Hematopoietic multipotent progenitor cell treated with erythropoietin and hydrocortisone succinate and interleukin-3 and kit ligand, for 17 days (in vitro differentiated cells): Measurements from ENCODE around the gene GRIP1.

ENCODE experiments used
- DNase-seq: peaks from one replicate; pipeline ENCODE4 v3.0.0-alpha.2; 2015; ENCODE audit warnings: low spot score

Gene GRIP1, protein sequence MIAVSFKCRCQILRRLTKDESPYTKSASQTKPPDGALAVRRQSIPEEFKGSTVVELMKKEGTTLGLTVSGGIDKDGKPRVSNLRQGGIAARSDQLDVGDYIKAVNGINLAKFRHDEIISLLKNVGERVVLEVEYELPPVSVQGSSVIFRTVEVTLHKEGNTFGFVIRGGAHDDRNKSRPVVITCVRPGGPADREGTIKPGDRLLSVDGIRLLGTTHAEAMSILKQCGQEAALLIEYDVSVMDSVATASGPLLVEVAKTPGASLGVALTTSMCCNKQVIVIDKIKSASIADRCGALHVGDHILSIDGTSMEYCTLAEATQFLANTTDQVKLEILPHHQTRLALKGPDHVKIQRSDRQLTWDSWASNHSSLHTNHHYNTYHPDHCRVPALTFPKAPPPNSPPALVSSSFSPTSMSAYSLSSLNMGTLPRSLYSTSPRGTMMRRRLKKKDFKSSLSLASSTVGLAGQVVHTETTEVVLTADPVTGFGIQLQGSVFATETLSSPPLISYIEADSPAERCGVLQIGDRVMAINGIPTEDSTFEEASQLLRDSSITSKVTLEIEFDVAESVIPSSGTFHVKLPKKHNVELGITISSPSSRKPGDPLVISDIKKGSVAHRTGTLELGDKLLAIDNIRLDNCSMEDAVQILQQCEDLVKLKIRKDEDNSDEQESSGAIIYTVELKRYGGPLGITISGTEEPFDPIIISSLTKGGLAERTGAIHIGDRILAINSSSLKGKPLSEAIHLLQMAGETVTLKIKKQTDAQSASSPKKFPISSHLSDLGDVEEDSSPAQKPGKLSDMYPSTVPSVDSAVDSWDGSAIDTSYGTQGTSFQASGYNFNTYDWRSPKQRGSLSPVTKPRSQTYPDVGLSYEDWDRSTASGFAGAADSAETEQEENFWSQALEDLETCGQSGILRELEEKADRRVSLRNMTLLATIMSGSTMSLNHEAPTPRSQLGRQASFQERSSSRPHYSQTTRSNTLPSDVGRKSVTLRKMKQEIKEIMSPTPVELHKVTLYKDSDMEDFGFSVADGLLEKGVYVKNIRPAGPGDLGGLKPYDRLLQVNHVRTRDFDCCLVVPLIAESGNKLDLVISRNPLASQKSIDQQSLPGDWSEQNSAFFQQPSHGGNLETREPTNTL

DNA sequence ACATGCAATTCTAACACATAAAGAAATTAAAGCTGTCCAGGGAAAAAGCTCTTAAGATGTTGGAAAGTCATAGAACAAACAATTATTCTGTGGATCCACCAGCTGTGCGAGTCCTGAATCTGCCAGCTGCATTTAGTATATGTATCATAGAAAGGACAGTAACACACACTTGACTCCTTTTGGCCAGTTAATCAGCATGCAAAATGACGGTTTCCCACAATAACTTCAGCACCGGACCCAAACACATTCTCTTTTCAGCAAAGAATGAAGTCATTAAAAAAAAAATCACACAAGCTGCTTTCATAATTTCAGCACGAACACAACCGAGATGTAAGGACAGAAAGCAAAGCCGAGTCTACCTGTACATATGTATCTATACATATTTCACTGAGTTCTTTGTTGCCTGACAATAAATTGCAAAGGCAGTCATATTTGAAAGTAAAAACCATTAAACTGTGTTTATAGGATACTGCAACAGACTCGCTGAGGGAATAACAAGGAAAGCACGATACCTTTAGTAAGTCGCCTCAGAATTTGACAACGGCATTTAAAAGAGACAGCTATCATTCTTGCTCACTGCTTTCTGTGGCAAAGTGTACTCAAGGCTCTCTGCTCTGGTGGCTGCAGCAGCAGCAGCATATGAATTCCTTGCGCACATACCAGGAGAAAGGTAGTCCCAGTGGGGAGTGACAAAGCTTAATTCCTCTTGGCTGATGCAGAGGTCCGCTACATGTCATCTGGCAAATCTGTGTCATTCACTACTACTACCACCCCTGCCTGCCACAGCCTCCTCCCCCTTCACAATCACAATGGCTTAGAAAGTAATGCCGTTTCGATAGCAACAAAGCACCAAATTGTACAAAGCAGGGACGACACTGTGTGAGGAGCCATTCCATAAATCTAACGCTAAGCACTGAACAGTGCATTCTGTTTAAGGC lies at the start of gene GRIP1:
Gene GRIP1 (minus strand): TSS at position 739 of the 938 bp plus-strand sequence. CDS start 172 bp downstream, at position 567.
- no peak for DNase-seq

DNA sequence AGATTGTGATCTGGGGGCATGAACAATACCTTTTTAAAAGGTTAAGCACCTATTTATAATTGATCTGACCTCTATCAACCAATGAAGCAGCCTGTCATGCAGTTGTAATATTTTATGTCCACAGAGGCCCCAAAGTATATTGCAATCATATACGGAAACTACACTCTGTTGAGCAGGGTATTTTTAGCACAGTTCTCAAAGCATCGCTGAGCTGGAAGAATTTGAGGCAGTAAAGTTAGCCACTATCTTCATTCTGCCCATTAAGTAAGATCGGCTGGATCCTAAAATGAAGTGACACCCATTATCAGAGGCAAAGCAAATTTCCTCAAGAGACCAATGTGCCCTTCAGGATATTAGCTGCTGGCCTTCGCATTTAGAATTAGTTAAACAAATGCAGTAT lies 47.7 kb upstream of the GRIP1 start:
- no peak for DNase-seq

DNA sequence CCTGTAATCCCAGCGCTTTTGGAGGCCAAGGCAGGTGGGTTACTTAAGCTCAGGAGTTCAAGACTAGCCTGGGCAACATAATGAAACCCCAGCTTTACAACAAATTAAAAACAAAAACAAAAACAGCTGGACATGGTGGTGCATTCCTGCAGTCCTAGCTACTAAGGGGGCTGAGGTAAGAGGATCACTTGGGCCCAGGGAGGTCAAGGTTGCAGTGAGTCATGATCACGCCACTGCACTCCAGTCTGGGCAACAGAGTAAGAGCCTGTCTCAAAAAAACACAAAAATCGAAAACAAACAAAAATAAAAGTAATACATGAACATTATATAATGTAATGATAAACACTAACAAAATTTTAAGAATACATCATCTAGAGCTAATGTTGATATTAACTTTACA lies 46.2 kb upstream of the GRIP1 start:
- no peak for DNase-seq

DNA sequence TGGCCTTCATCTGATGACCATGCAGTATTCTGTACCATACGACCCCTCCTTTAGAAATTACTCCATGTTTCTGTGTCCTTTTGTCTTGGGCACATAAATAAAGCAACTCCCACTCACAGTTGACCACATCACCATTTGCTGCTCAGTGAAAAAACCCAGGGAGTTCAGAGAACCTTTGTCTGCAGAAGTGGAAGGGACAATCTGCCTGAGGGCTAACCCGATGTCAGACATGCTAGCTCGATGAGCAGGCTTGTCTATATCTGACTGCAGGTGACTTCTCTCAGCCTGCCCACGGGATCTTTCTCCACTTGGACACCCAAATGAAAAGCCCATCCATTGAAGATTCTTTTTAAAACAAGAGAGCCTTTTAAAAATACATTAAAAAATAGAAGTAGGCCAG lies 45.7 kb upstream of the GRIP1 start:
- no peak for DNase-seq

DNA sequence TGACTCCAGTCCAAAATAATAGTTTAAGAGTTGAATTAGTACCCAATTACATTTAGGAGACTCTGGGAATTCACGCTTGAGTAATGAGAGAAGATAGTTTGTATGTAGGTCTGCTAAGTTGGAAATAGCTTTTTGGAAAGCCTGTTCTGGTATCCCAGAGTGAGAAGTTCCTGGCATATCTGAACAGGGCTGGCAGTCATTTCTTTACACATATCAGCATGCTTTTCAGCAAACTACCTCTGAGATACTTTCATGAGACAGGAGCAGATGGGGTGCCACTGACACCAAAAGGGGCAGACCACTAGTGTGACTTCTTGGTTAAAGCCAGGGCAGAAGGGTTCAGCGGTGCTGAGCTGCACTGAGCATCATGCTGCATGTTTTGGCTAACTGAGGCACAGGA lies 45.1 kb upstream of the GRIP1 start:
- no peak for DNase-seq

DNA sequence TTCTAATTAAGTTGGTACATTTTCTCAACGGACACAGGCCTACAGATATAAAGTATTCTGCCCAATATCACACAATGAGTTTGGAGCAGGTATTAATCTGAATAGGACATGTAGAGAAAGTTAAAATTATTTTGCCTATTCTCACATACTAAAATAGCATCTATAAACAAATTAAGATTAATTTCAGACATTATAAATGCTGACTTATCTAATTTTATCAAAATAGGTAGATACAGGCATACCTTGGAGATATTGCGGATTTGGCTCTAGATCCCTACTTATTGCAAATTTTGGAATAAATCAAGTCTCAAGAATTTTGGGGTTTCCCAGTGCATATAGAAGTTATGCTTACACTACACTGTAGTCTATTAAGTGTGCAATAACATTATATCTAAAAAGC lies 41.0 kb upstream of the GRIP1 start:
- no peak for DNase-seq

DNA sequence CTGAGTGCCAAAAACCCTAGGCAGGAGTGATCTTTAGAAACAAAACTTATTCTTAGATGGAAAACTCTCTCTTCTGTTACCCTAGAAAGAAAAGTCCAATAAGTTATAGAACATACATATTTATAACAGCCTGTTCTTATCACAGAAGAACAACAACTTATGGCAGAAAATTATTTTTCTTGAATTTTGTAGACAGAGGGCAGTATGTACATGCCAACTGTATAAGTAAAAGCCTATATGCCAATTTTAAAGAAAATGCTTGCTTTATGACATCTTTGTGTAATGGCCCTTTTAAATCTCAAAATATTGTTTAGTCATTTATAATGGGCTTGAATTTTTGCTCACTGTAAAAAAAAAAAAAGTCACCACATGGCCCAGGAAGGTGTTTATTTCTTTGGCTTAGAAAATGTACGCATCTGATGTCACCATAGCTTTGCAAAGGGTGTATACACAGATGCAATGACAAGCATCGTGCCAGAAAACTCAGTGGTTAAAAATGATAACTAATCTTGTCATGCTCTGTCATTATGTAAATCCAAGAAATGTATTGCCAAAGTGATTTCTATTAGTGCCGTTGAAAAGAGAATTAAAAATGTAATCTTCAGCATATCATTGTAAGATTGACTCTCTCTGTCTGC lies 38.3 kb upstream of the GRIP1 start:
- DNase-seq = no peak

DNA sequence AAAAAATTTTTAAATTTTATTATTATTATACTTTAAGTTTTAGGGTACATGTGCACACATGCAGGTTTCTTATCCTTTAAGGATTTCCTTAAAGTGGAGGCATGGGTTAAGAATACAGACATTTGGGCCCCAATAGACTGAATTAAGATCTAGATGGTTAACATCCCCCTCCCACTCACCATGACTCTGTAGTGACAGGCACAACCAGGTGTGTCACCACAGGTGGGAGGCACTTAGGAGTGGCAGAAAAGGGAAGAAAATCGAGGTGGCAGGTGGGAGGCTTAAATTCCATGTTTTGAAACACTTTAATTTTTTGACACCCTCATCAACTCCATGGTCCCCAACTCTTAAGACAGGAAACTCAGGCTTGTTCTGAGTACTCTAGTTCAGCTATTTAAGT lies 37.6 kb upstream of the GRIP1 start:
- no peak for DNase-seq

DNA sequence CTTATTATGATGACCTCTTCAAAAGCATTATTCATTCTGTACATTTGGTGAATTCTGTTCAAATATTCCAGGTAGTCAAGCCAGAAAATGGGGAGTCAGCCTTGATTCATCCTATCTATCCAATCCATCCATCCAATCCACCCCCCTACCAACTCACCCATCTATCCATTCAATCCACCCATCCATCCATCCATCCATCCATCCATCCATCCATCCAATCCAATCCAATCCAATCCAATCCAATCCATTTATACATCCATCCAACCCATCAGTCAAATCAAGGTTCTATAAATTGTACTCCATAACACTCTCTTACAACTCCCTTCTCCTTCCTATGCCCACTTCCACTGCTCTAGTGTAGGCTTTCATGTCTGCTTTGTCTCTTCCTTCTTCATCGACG lies 35.8 kb upstream of the GRIP1 start:
- no peak for DNase-seq

DNA sequence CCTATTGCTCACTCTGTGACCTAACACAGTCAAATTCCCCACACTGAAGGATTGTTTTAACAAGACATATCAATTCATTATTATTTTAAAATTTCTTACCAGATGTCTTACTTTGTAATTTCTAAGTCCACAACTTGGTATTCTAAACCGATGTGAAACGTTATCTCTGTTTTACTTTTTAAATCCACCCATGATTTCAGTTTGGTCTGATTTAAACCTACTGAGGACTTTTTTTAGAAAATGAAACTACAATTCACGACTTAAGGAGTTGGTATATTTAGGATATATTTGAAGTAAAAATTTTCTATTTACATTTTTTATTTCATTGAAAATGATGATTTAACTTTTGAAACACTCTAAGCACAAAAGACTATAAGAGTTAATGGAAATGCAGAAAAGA lies 35.1 kb upstream of the GRIP1 start:
- DNase-seq = no peak

DNA sequence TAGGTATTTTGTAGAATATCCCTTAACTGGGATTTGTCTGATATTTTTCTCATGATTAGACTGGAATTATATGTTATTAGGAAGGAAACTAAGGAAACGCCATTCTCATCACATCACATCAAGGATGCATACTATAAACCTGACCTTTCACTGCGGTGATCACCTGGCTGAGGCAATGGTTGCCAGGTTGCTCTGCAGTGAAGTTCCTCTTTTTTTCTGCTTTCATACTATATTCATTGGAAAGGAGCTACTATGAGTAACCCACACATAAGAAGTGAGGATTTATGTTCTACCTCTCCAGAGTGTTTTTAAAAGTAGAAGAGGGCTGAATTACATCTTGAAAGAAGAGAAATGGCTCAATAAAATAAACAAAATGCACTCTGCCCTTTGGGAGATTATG lies 31.0 kb upstream of the GRIP1 start:
- no peak for DNase-seq

DNA sequence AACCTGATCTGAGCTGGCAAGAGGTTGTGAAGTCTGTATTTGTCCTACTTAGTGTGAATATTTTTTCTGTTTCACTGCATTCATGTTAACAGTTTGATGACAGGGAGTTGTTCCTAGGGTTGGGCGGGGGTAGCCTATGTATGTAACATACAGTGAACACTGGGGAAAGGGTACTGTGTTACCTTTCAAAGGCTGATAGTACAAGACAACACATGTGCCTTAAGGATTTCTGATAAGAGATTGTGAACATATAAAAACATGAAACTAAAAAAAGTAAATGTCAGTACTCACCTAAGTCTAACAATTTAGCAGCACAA lies 30.5 kb upstream of the GRIP1 start:
- no peak for DNase-seq

DNA sequence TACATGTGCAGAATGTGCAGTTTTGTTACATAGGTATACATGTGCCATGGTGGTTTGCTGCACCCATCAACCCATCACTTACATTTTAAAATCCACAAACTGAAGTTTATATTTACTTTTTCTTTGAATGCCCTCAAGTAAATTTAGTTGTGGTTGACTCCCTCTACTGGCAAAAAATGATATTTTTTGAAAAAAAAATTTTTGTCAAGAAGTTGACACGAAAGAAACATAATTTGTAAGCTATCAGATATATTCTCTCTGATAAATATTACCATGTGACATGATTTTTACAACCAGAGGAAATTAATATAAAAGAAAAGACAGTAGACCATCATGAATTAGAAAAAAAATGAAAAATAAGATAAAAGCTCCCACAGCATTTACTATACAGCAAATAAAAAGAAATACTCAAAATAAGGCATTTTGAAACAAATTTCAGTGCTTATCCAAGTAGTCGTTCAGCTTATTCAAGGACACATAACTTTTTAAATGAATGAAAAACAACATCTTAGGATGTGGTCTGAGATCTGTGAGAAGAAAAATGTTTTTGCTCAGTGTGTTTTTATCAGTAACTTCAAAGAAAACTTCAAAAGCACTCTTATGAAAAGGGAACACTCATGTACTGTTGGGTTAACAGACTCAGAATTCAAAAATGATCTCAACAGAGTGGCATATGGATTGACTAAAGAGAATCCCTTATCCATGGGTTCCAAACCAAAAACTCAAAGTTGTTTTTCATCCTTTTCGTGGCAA lies 30.0 kb upstream of the GRIP1 start:
- DNase-seq = no peak

DNA sequence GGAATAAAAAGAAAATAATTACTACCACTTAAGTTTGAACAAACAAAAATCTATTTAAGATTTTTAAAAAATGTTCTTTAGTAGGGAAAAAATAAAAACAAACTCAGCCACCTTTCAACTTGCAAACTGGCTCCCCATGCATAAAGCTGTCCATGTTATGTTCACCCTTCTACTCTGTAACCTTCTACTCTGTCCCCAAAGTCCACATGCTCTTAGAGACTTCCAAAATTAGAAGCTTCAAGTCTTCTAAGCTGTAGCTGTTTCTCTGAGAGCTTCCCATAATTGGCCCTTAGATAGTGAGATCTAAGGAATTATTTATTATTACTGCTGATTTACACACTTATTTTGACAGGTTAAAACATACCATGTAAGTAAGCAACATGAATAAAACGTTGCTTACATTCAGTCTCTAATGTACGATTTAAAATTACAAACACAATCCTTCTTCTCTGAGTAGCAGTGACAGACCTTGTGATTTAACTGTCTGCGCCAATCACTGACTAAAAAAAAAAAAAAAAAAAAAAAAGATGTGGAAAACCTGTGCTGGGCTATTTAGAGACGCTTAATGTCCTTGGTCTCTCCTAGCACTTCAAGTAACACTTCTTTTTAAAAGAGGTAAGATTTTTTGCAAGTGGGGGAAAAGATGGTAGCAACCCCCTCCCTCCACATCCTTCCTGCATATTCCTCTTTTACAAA lies 28.3 kb upstream of the GRIP1 start:
- DNase-seq = no peak

DNA sequence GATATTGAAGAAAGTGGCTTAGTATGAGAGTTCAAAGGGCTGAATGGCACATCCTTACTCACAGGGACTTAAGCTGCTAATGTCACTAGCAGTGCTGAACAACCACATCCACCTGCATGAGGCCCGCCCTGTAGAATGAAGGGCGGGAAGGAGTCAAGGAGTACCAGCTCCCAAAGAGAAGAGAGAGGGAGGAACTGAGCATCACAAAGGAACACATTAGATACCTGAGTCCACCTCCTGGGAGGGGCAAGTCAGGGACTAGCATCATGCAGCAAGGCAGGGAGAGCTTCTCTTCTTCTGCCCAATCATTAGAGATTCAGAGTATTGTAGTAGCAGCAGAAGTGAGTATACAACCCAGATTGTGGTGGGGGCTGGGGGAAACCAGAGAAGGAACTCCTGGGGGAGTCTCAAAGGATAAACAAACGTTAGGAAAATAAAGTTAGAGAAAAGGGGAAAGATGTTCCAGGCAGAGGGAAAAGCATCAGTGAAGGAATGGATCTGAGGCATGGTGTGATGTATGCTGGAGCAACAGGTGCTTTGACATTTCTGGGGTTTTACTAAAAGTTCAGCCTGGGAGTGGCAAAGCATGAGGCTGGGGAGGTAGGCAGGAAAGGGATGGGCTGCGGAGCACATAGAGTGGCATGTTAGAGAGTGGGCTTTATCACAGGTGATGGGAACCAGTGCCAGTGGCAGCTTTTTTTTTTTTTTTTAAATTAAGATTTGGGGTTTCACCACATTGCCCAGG lies 21.0 kb upstream of the GRIP1 start:
- no peak for DNase-seq

DNA sequence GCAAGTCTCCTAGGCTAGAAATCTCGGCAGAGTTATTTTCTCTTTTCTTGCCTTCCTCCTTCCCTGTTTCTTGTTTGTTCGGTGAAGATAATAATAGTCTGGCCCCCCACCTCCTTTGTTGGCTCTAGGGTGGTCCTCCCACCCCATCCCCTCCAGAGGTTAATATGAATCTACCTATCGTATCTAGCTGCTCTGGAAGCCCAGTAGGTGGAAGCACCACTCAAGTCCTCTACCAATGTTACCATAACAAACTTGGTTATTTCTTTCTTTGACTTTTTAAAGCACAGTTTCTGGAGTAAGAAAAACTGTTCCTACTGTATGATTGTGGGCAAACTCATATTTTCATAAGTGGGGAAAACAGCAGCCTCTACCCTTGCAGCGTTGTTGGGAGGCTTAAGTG lies 19.7 kb upstream of the GRIP1 start:
- DNase-seq = no peak

DNA sequence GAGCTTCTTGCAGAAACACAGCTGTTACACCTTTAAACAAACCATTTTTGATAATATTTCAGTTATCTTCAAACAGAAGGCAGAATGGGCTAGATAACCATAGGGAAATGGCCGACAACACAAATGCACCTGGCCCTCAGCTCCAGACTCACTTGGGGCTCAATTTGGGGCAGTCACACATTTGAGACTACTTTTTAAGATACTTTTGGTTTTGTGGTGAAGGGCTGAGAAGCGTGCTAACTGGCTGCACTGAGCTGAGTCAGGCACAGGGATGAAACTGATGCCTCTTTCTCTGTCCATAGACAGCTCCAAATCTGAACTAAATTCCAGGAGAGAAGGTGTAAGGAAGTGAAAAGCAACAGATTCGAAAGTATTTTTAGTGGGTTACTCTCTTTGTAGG lies 18.5 kb upstream of the GRIP1 start:
- DNase-seq = no peak

DNA sequence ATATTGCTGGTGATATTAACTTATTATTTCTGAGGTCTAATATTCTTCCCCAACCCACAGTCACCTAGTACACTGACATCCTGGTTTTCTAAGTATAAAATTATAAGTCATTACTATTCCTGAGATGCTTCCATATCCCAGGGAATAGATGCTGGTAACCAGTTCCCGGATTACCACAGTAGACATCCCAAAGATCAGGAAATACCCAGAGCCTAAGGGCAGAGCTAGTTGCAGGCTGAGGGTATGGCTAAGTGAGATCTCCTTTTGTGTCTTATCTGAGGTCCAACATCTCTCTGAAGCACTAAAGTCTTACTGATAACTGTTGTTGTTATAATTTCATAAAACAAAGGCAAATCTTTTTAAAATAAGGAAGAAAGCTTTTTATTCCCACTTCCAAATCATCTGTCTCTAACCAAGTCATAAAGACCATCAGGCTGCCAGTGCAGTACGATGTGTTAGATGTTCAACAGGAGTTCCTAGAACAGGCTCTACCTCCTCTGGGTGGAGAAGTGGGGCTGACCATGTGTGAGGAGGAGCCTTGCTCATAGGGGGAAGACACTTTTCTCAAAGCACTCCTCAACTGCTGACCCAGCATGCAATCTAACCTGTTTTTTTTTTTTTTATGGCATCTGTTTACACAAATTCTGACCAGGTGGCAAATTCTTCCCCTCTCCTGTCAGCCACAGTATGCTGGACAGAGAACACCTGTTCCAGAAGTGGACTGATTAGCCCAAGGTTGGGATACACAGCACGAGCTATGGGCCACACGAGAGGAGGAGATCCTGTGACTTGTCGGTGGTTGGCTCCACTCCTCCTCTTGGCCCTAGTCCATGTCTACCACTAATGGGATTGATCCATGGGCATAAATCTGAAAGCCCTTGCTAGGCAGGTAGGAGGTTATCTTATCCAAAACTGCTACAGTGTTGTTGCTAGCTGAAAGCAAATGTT lies 16.1 kb upstream of the GRIP1 start:
- DNase-seq = no peak
